Spleen (tissue), 7 donors: Measurements from ENCODE around the gene BTBD16.

Experiments
- CTCF ChIP-seq, 11 experiments: fragments of 200-600 bp in 7 of 11; fragments of 450-650 bp in 4 of 11; sonication (generic) in 4 of 11; IDR thresholded peaks in 8 of 11; conservative IDR thresholded peaks in 3 of 11; 1 replicate in 7 of 11; 2 replicates in 4 of 11; pipeline versions ENCODE4 v1.4.0 to v1.8.0; 2016 to 2021; ENCODE audit warnings: antibody characterized with exemption in 11 of 11, inconsistent platforms in 4 of 11, mild to moderate bottlenecking in 1 of 11
- POLR2A ChIP-seq, 3 donors: fragments of 450-650 bp; IDR thresholded peaks; one replicate each; pipeline ENCODE4 v1.5.1; 2017; ENCODE audit warnings: antibody characterized with exemption in 3 of 3, mild to moderate bottlenecking in 1 of 3
- POLR2AphosphoS5 ChIP-seq, 3 donors: sonication (generic); formaldehyde crosslinking; IDR thresholded peaks; one replicate each; pipeline ENCODE4 v1.5.1; 2017; ENCODE audit warnings: antibody characterized with exemption in 3 of 3
- donor health status: DM: no; HTN: no; CAD: no; lungs with moderate emphysema.
- donor health status: DM: no; HTN: no; CAD: no.
- donor health status: DM: no; HTN: no; CAD: no.

GRCh38 chr10:122277526-122278136 is 6.5 kb downstream of the BTBD16 start:
- TF ChIP-seq POLR2A (IDR thresholded peaks at IDR 0.05) (no peak), CTCF (IDR thresholded peaks at IDR 0.05 in 8 of 11, conservative IDR thresholded peaks at IDR 0.05 in 3 of 11) (no peak), POLR2AphosphoS5 (IDR thresholded peaks at IDR 0.05) (no peak)
